Heart left ventricle (tissue), 16 donors: ENCODE data around the gene RUFY3. TPM values are rescaled to one million over a fixed set of nuclear protein-coding genes. Genes with fewer than 3 reads are reported as not detected.
"Not testable (repeated sequence)": the region's sequence is repeated elsewhere in the genome, so short reads cannot be mapped to it uniquely, and the experiment has no call there.

Experiments used
- ATAC-seq, 4 donors: fragments of 200-7000 bp; cut with Tn5 transposase; one replicate each; pipeline ENCODE4 v1.9.1; 2020 to 2022; ENCODE audit warnings: moderate library complexity in 4 of 4, mild to moderate bottlenecking in 3 of 4, moderate number of reproducible peaks in 1 of 4
- DNase-seq, 5 donors: peaks; one replicate each; pipeline ENCODE4 v3.0.0-alpha.2; 2020
- H3K27ac ChIP-seq, 12 donors: fragments of 200-600 bp; sonication (generic) in 4 of 12; one replicate each; pipeline versions ENCODE4 v1.5.0 to v1.8.0; 2016 to 2022; ENCODE audit warnings: mild to moderate bottlenecking in 2 of 12
- H3K27me3 ChIP-seq, 9 donors: fragments of 200-600 bp; sonication (generic) in 2 of 9; one replicate each; pipeline versions ENCODE4 v1.5.1 to v1.8.0; 2016 to 2022; ENCODE audit warnings: mild to moderate bottlenecking in 3 of 9
- H3K36me3 ChIP-seq, 9 donors: fragments of 200-600 bp; sonication (generic) in 2 of 9; one replicate each; pipeline versions ENCODE4 v1.5.0 to v1.8.0; 2018 to 2022; ENCODE audit warnings: mild to moderate bottlenecking in 2 of 9
- H3K4me1 ChIP-seq, 12 donors: fragments of 200-600 bp; sonication (generic) in 4 of 12; one replicate each; pipeline versions ENCODE4 v1.5.0 to v1.8.0; 2016 to 2022; ENCODE audit warnings: mild to moderate bottlenecking in 3 of 12
- H3K4me3 ChIP-seq, 12 donors: fragments of 200-600 bp; sonication (generic) in 4 of 12; one replicate each; pipeline versions ENCODE4 v1.5.0 to v1.8.0; 2017 to 2022; ENCODE audit warnings: mild to moderate bottlenecking in 9 of 12, moderate library complexity in 4 of 12
- H3K9me3 ChIP-seq, 12 donors: fragments of 200-600 bp; sonication (generic) in 4 of 12; one replicate each; pipeline versions ENCODE4 v1.5.0 to v1.8.0; 2016 to 2022; ENCODE audit warnings: mild to moderate bottlenecking in 1 of 12
- CTCF ChIP-seq, 12 donors: fragments of 200-600 bp; sonication (generic) in 4 of 12; IDR thresholded peaks; one replicate each; pipeline versions ENCODE4 v1.5.0 to v1.8.0; 2018 to 2022; ENCODE audit warnings: antibody characterized with exemption in 12 of 12, mild to moderate bottlenecking in 5 of 12
- POLR2A ChIP-seq, 2 donors: fragments of 450-650 bp; IDR thresholded peaks; one replicate each; pipeline ENCODE4 v1.6.1; 2017; ENCODE audit warnings: antibody characterized with exemption in 2 of 2, mild to moderate bottlenecking in 2 of 2, moderate library complexity in 2 of 2
- WGBS, 4 donors: extraction: QIAGEN DNeasy Blood & Tissue Kit in 2 of 4; methylation state at CpG; one replicate each; pipeline versions ENCODE4 v1.1.5 to v1.1.7; 2013 to 2018; 5-methylcytosine and 5-hydroxymethylcytosine counted together
- intact Hi-C, 10 donors: fragments of 100-400 bp; cut with DNase I; formaldehyde crosslinking; loops; one replicate each; pipeline versions ENCODE4 v1.11.1 to v1.14.2; 2022
- polyA plus RNA-seq, 2 donors: library from polyadenylated mRNA; stranded (reverse); fragments of 200-250 nt; gene quantifications; one replicate each; pipeline ENCODE4 v1.2.3, GENCODE V29; 2013
- total RNA-seq, 9 donors: library from RNA; depleted of rRNA in 2 of 9; stranded (reverse); fragments of >200 nt in 2 of 9; fragmentation: NEBNext Ultra II Directional in 3 of 9; extraction: Animal tissue kit (Norgen Biotek cat#: 25700) in 3 of 9; gene quantifications; one replicate each; pipeline versions ENCODE4 v1.1.0 to v1.2.4, GENCODE V29; 2016 to 2023
- donor health status: ischemic (EF 13 %, LVEDD 7.1; RV severe dilation, severe dysfunction).
- donor health status: healthy with polysubstance abuse.
- donor health status: DM: no; HTN: yes; CAD: no.
- donor health status: DM: no; HTN: no; CAD: no.
- donor health status: ischemic (EF 25% LVEDD 6.9; RV normal size, moderate dysfunction).
- donor health status: ischemic (EF 25% LVEDD 5.7; RV mildly dilated, moderate dysfunction).
- donor health status: healthy.
- donor health status: DM: yes; HTN: yes; CAD: no.
- donor health status: ischemic (EF 35%, LVEDD 5.7; RV mildly dilated, moderate dysfunction).
- donor health status: nonischemic (EF 11% LVEDD 7.7; RV severe dilation, severe dysfunction).
- donor health status: DM: yes; HTN: yes; CAD: no.
- donor health status: PGD.
- donor health status: ischemic (EF 29% LVEDD 5.4; RV normal size, mild dysfunction).
- donor health status: nonischemic (EF 23%, LVEDD 6.1; RV moderate dilation, normal function).

The RUFY3 gene
- total and polyA plus RNA-seq, 11 donors = 12.8 to 33.0 (median 18.7) TPM

- WGBS, 4 donors = 0 to 2% (median 1%) methylated on average over 5 of the region's 5 CpGs
- intact Hi-C loops = no loop called here
- no peak for TF ChIP-seq CTCF (IDR thresholded peaks at IDR 0.05)
- TF ChIP-seq POLR2A (IDR thresholded peaks at IDR 0.05) = no peak
Observed at GRCh38 chr4:70734168-70734954, 12.6 kb downstream of the RUFY3 start.

GRCh38 chr4:70734971-70735370 is 13.2 kb downstream of the RUFY3 start:
- TF ChIP-seq CTCF (IDR thresholded peaks at IDR 0.05) = no peak
- no peak for TF ChIP-seq POLR2A (IDR thresholded peaks at IDR 0.05)
- Histone ChIP-seq H3K4me3 (peak overlapping the region in 11 of 12 donors; percentile 4 to 54 (median 44)), H3K9me3 (no peaks in the 10 kb centered on the region), H3K36me3 (peaks cover 0 to 11% (median 0%) of the 10 kb centered on the region in 9 donors), H3K27ac (peak overlapping the region; percentile 2 to 93 (median 67)), H3K27me3 (no peaks in the 10 kb centered on the region), H3K4me1 (peaks cover 0 to 58% (median 16%) of the 10 kb centered on the region in 12 donors)
- intact Hi-C loops = no loop called here
- ATAC-seq = peak in 3 of 4 donors; percentile 21 to 54 (median 40)
- WGBS, 4 donors = 1 to 4% (median 2%) methylated on average over 3 of the region's 3 CpGs
- DNase-seq = no peak

More at GRCh38 chr4:70734168-70734954, 12.6 kb downstream of the RUFY3 start:
- Histone ChIP-seq H3K4me3 (peak overlapping the region in 11 of 12 donors; percentile 4 to 54 (median 44)), H3K36me3 (peaks cover 0 to 13% (median 0%) of the 10 kb centered on the region in 9 donors), H3K4me1 (peaks cover 0 to 53% (median 16%) of the 10 kb centered on the region in 12 donors), H3K27me3 (no peaks in the 10 kb centered on the region), H3K9me3 (no peaks in the 10 kb centered on the region), H3K27ac (peak overlapping the region; percentile 2 to 93 (median 67))
- no peak for DNase-seq
- peak; percentile 69 to 89 (median 83) for ATAC-seq

- H3K4me3 ChIP-seq, H3K9me3 ChIP-seq, intact Hi-C loops, H3K27me3 ChIP-seq: not testable (repeated sequence)
- 74 to 80% (median 75%) methylated on average over 2 of the region's 2 CpGs for WGBS, 4 donors
- peak in 9 of 12 donors; percentile 6 to 44 (median 20) for TF ChIP-seq CTCF (IDR thresholded peaks at IDR 0.05)
- peak overlapping the region in 2 of 12 donors; percentile 65 to 93 for H3K27ac ChIP-seq
- ATAC-seq (peak in 3 of 4 donors; percentile 56 to 72 (median 69)), DNase-seq (peak in 1 of 5 donors; percentile 47)
- peaks cover 0 to 11% (median 0%) of the 10 kb centered on the region in 9 donors for H3K36me3 ChIP-seq
- peaks cover 0 to 64% (median 18%) of the 10 kb centered on the region in 12 donors for H3K4me1 ChIP-seq
Observed at GRCh38 chr4:70735915-70736314, 14.2 kb downstream of the RUFY3 start.

GRCh38 chr4:70737006-70737405 is 15.2 kb downstream of the RUFY3 start:
- peaks cover 0 to 5% (median 0%) of the 10 kb centered on the region in 9 donors for H3K36me3 ChIP-seq
- H3K27me3 ChIP-seq = no peaks in the 10 kb centered on the region
- H3K4me1 ChIP-seq = peaks cover 0 to 72% (median 21%) of the 10 kb centered on the region in 12 donors
- WGBS, 4 donors = 74 to 91% (median 80%) methylated on average over 1 of the region's 1 CpG
- TF ChIP-seq POLR2A (IDR thresholded peaks at IDR 0.05) (no peak), CTCF (IDR thresholded peaks at IDR 0.05) (no peak)
- ATAC-seq (no peak), DNase-seq (no peak)
- H3K27ac ChIP-seq = peak overlapping the region in 1 of 12 donors; percentile 93
- intact Hi-C loops = no loop called here
- no peak overlapping the region for H3K4me3 ChIP-seq
- H3K9me3 ChIP-seq = no peaks in the 10 kb centered on the region
